Activated CD8-positive, alpha-beta memory T cell treated with anti-CD3 and anti-CD28 coated beads for 24 hours (primary cell): ENCODE measurements around the gene TNFRSF18.
"Not testable (repeated sequence)": the region's sequence is repeated elsewhere in the genome, so short reads cannot be mapped to it uniquely, and the experiment has no call there.

Experiments
- DNase-seq: peaks from one replicate; pipeline ENCODE4 v3.0.0-alpha.2; 2020

TNFRSF18 gene

GRCh38 chr1:1206376-1206965 is at the start of gene TNFRSF18:
TNFRSF18 (minus strand) TSS chr1:1206592; CDS start chr1:1206571, 21 bp downstream.
- DNase-seq = peak; percentile 82

GRCh38 chr1:1255611-1256010 is 49.2 kb upstream of the TNFRSF18 start:
- no peak for DNase-seq

GRCh38 chr1:1255078-1255477 is 48.7 kb upstream of the TNFRSF18 start:
- DNase-seq = no peak

GRCh38 chr1:1254667-1254998 is 48.2 kb upstream of the TNFRSF18 start:
- no peak for DNase-seq

GRCh38 chr1:1253972-1254666 is 47.7 kb upstream of the TNFRSF18 start:
- no peak for DNase-seq

GRCh38 chr1:1253314-1253713 is 46.9 kb upstream of the TNFRSF18 start:
- DNase-seq = no peak

- DNase-seq = peak; percentile 86
Observed at GRCh38 chr1:1250786-1251284, 44.4 kb upstream of the TNFRSF18 start.

- DNase-seq = not testable (repeated sequence)
Observed at GRCh38 chr1:1248009-1248913, 41.9 kb upstream of the TNFRSF18 start.

GRCh38 chr1:1247341-1247913 is 41.0 kb upstream of the TNFRSF18 start:
- no peak for DNase-seq

- DNase-seq = no peak
Observed at GRCh38 chr1:1246577-1247340, 40.4 kb upstream of the TNFRSF18 start, which contains the start of gene C1QTNF12. C1QTNF12 (minus strand) TSS chr1:1246722; CDS start chr1:1246690, 32 bp downstream.

- DNase-seq = no peak
Observed at GRCh38 chr1:1245817-1246576, 39.6 kb upstream of the TNFRSF18 start.

GRCh38 chr1:1245178-1245816 is 38.9 kb upstream of the TNFRSF18 start:
- DNase-seq = no peak

GRCh38 chr1:1244192-1244811 is 37.9 kb upstream of the TNFRSF18 start:
- no peak for DNase-seq

GRCh38 chr1:1243807-1244191 is 37.4 kb upstream of the TNFRSF18 start:
- DNase-seq = no peak

GRCh38 chr1:1243266-1243660 is 36.9 kb upstream of the TNFRSF18 start:
- DNase-seq = no peak

- no peak for DNase-seq
Observed at GRCh38 chr1:1242461-1243265, 36.3 kb upstream of the TNFRSF18 start.

- DNase-seq = no peak
Observed at GRCh38 chr1:1241588-1242219, 35.3 kb upstream of the TNFRSF18 start.

- no peak for DNase-seq
Observed at GRCh38 chr1:1240822-1241587, 34.6 kb upstream of the TNFRSF18 start.
